Dendritic cell treated with granulocyte-macrophage colony-stimulating factor and Interleukin-4, amounts not matched to agents 40 ng/mL and 50 ng/mL, for 4 days (primary cell): ENCODE data around the gene CBX6.

ENCODE experiments used
- H3K27ac Mint-ChIP-seq: one replicate; pipeline ENCODE4 v1.8.0; 2022; ENCODE audit warnings: mild to moderate bottlenecking, mixed read lengths
- H3K27me3 Mint-ChIP-seq: one replicate; pipeline ENCODE4 v1.8.0; 2022; ENCODE audit warnings: mild to moderate bottlenecking, mixed read lengths
- H3K36me3 Mint-ChIP-seq: one replicate; pipeline ENCODE4 v1.8.0; 2022; ENCODE audit warnings: low read depth, mixed read lengths
- H3K4me1 Mint-ChIP-seq: one replicate; pipeline ENCODE4 v1.8.0; 2022; ENCODE audit warnings: low read depth, mixed read lengths
- H3K4me3 Mint-ChIP-seq: one replicate; pipeline ENCODE4 v1.8.0; 2022; ENCODE audit warnings: mild to moderate bottlenecking, moderate library complexity, mixed read lengths
- H3K9me3 Mint-ChIP-seq: one replicate; pipeline ENCODE4 v1.8.0; 2022; ENCODE audit warnings: mixed read lengths
- intact Hi-C: fragments of 100-400 bp; cut with micrococcal nuclease; formaldehyde crosslinking; loops from one replicate; pipeline ENCODE4 v1.15.0; 2022

CBX6 gene

GRCh38 chr22:38844315-38845003 lies 27.6 kb downstream of the CBX6 start:
- H3K4me1 Mint-ChIP-seq = peaks cover 5% of the 10 kb centered on the region
- peaks cover 78% of the 10 kb centered on the region for H3K27me3 Mint-ChIP-seq
- H3K36me3 Mint-ChIP-seq = no peaks in the 10 kb centered on the region
- intact Hi-C loops = no loop called here
- H3K4me3 Mint-ChIP-seq = no peak overlapping the region
- H3K9me3 Mint-ChIP-seq = no peaks in the 10 kb centered on the region
- no peak overlapping the region for H3K27ac Mint-ChIP-seq

DNA sequence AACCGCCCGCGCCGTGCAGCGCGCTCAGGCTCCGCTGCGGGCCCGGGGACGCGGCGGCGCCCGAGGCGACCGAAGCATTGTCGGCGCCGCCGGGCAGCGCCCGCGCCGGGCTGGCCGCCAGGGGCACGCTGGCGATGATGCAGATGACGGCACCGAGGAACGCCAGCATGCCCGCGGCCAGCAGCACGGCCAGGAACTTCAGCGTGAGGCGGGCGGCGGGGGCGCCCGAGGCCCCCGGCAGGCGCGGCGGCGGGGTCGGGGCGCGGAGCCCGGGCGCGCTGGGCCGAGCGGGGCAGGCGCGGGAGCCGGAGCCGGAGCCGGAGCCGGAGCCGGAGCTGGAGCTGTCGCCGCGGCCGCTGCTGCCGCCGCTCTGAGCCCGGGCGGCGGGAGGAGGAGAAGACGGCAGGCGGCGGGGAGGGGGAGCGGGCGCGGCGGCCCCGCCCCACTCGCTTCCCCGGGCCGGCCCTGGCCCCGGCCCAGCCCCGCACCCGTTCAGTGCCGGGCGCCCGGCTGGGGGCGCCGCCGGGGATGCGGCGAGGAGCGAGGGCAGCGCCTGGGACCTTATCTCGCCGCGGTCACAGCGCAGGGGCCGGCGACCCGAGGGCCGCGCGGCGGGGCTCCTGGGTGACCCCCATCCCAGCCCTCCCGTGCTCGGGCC lies 28.2 kb downstream of the CBX6 start, which contains the start of gene NPTXR:
Gene NPTXR (minus strand): TSS at position 372 of the 658 bp plus-strand sequence.
- intact Hi-C loops = no loop called here
- Mint-ChIP-seq H3K27ac (no peak within 1 kb of the TSS), H3K27me3 (peaks cover 74% of the 10 kb centered on the region), H3K4me3 (peak within 1 kb of the TSS; percentile 30), H3K9me3 (no peaks in the 10 kb centered on the region), H3K4me1 (peaks cover 5% of the 10 kb centered on the region), H3K36me3 (no peaks in the 10 kb centered on the region)

- H3K27ac Mint-ChIP-seq = no peak overlapping the region
- H3K9me3 Mint-ChIP-seq = no peaks in the 10 kb centered on the region
- H3K4me1 Mint-ChIP-seq = peaks cover 5% of the 10 kb centered on the region
- peak overlapping the region; percentile 30 for H3K4me3 Mint-ChIP-seq
- peaks cover 75% of the 10 kb centered on the region for H3K27me3 Mint-ChIP-seq
- intact Hi-C loops = no loop called here
- H3K36me3 Mint-ChIP-seq = no peaks in the 10 kb centered on the region
These were observed 28.8 kb downstream of the CBX6 start for GRCh38 chr22:38843201-38843656.

DNA sequence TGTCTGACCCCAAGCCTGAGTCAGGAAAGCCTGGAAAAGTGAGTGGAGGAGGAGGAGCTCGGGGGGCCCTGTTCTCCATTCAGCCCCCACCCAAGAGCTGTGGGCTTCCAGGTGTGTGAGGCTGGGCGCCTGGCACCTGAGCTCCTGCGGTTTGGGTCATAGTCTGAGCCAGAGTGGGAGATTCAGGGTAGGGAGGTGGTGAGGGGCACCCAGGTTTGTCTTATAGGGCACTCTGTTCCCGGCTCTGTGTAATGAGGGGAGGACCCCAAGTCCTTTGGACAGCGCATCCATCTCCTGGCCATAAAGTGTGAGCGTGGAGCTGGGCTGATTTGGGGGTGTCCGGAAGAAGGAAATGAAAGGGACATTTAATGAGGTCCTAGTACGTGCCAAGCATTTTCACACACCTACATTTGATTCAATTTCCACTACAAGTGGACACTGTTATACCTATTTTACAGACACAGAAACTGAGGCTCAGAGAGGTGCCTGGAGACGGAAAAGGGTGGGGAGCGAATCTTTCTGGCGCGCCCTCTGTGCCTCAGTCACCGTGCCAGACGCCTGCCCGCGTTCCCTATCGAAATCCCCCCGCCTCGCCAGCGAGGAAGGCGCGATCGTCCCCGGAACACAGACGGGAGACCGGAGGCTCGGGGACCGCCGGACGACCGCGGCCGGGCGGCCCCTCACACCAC lies 29.4 kb downstream of the CBX6 start:
- H3K36me3 Mint-ChIP-seq = no peaks in the 10 kb centered on the region
- peak overlapping the region; percentile 27 for H3K4me3 Mint-ChIP-seq
- peaks cover 5% of the 10 kb centered on the region for H3K4me1 Mint-ChIP-seq
- intact Hi-C loops = no loop called here
- H3K9me3 Mint-ChIP-seq = no peaks in the 10 kb centered on the region
- peaks cover 69% of the 10 kb centered on the region for H3K27me3 Mint-ChIP-seq
- no peak overlapping the region for H3K27ac Mint-ChIP-seq

GRCh38 chr22:38841635-38842034 lies 30.4 kb downstream of the CBX6 start:
- H3K27ac Mint-ChIP-seq = no peak overlapping the region
- no peaks in the 10 kb centered on the region for H3K36me3 Mint-ChIP-seq
- H3K4me1 Mint-ChIP-seq = peaks cover 5% of the 10 kb centered on the region
- no peaks in the 10 kb centered on the region for H3K9me3 Mint-ChIP-seq
- peaks cover 63% of the 10 kb centered on the region for H3K27me3 Mint-ChIP-seq
- intact Hi-C loops = no loop called here
- H3K4me3 Mint-ChIP-seq = no peak overlapping the region

GRCh38 chr22:38841211-38841610 lies 30.8 kb downstream of the CBX6 start:
- Mint-ChIP-seq H3K4me3 (no peak overlapping the region), H3K36me3 (no peaks in the 10 kb centered on the region), H3K27ac (no peak overlapping the region), H3K9me3 (no peaks in the 10 kb centered on the region), H3K4me1 (peaks cover 5% of the 10 kb centered on the region), H3K27me3 (peaks cover 60% of the 10 kb centered on the region)
- intact Hi-C loops = no loop called here

DNA sequence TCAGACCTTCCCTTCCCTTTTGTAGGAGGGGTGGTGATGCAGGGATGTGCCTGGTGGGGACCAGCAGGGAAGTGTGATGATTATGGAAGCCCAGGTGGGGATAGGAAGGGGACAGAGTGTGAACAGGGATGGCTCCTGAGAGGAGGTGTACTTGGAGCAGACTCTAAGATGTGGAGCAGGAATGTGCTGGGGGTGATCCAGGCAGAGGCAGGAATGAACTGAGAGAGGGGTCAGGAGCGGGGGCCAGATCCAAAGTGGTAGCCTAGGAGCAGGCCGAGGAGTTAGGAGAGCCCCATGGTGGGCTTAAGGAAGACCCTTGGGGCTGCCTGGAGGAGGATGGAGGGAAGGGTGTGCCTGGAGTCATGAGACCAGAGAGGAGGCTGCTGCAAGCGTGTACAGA lies 31.9 kb downstream of the CBX6 start:
- H3K9me3 Mint-ChIP-seq = no peaks in the 10 kb centered on the region
- peaks cover 55% of the 10 kb centered on the region for H3K27me3 Mint-ChIP-seq
- H3K4me1 Mint-ChIP-seq = peaks cover 5% of the 10 kb centered on the region
- no peak overlapping the region for H3K4me3 Mint-ChIP-seq
- H3K27ac Mint-ChIP-seq = no peak overlapping the region
- intact Hi-C loops = no loop called here
- no peaks in the 10 kb centered on the region for H3K36me3 Mint-ChIP-seq

- Mint-ChIP-seq H3K4me3 (no peak overlapping the region), H3K27me3 (peaks cover 50% of the 10 kb centered on the region), H3K36me3 (no peaks in the 10 kb centered on the region), H3K4me1 (peaks cover 5% of the 10 kb centered on the region), H3K9me3 (no peaks in the 10 kb centered on the region), H3K27ac (no peak overlapping the region)
- intact Hi-C loops = no loop called here
These were observed 32.3 kb downstream of the CBX6 start for GRCh38 chr22:38839686-38840085.

DNA sequence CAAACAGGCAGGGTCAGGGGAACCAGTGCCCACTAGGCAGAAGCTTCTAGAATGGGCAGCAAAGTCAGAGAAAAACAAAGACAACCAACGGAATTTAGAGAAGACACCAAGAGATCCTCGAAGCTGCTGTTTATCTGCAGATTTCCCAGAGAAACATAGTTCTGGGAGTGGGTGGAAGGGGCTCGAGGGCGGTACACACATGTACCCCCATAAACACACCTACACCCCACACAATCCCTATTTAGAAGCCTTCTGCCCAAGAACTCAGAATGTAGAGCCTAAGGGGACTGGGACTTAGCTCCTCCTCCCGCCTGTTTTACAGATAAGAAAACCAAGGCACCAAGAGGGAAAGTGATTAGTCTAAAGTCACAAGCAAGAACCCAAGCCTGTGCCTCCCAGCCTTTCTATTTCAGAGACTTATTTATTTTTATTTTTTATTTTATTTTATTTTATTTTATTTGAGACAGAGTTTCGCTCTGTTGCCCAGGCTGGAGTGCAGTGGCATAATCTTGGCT lies 34.5 kb downstream of the CBX6 start:
- H3K27me3 Mint-ChIP-seq = peaks cover 42% of the 10 kb centered on the region
- intact Hi-C loops = no loop called here
- no peak overlapping the region for H3K27ac Mint-ChIP-seq
- no peaks in the 10 kb centered on the region for H3K9me3 Mint-ChIP-seq
- no peaks in the 10 kb centered on the region for H3K4me1 Mint-ChIP-seq
- H3K36me3 Mint-ChIP-seq = no peaks in the 10 kb centered on the region
- no peak overlapping the region for H3K4me3 Mint-ChIP-seq

GRCh38 chr22:38835888-38836301 lies 36.1 kb downstream of the CBX6 start:
- Mint-ChIP-seq H3K36me3 (no peaks in the 10 kb centered on the region), H3K27ac (no peak overlapping the region), H3K4me1 (peaks cover 11% of the 10 kb centered on the region), H3K4me3 (no peak overlapping the region), H3K9me3 (no peaks in the 10 kb centered on the region), H3K27me3 (peaks cover 27% of the 10 kb centered on the region)
- intact Hi-C loops = no loop called here

DNA sequence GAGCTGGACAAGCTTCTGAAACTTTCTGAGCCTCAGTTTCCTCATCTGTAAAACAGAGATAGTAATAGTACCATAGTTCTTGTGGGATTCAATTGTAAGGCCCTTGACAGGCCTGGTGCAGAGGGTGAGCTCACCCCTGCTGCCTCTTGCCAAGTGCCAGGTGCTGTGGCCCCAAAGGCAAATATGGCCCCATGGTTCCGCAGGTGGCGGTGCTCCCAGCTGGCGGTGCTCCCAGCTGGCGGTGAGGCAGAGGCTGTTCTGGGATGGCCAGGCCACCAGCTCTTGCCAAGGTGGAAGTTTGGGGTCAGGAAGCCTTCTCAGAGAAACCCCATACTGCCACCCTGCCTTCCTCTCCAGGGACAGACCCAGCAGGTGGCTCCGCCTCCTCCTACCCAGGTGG lies 37.0 kb downstream of the CBX6 start:
- H3K27ac Mint-ChIP-seq = no peak overlapping the region
- no peaks in the 10 kb centered on the region for H3K36me3 Mint-ChIP-seq
- H3K27me3 Mint-ChIP-seq = peaks cover 18% of the 10 kb centered on the region
- no peak overlapping the region for H3K4me3 Mint-ChIP-seq
- no peaks in the 10 kb centered on the region for H3K9me3 Mint-ChIP-seq
- intact Hi-C loops = no loop called here
- H3K4me1 Mint-ChIP-seq = peaks cover 12% of the 10 kb centered on the region

GRCh38 chr22:38834215-38834953 lies 37.6 kb downstream of the CBX6 start:
- H3K4me3 Mint-ChIP-seq = no peak overlapping the region
- H3K36me3 Mint-ChIP-seq = no peaks in the 10 kb centered on the region
- H3K27ac Mint-ChIP-seq = no peak overlapping the region
- no peaks in the 10 kb centered on the region for H3K9me3 Mint-ChIP-seq
- intact Hi-C loops = no loop called here
- H3K4me1 Mint-ChIP-seq = peaks cover 12% of the 10 kb centered on the region
- peaks cover 15% of the 10 kb centered on the region for H3K27me3 Mint-ChIP-seq

GRCh38 chr22:38833061-38833460 lies 39.0 kb downstream of the CBX6 start:
- Mint-ChIP-seq H3K27ac (no peak overlapping the region), H3K27me3 (peaks cover 14% of the 10 kb centered on the region), H3K4me1 (peaks cover 12% of the 10 kb centered on the region), H3K4me3 (no peak overlapping the region), H3K36me3 (no peaks in the 10 kb centered on the region), H3K9me3 (no peaks in the 10 kb centered on the region)
- intact Hi-C loops = no loop called here
